AML-193 (cell line): ENCODE measurements around the gene PUM1.
"Not testable (repeated sequence)": the region's sequence is repeated elsewhere in the genome, so short reads cannot be mapped to it uniquely, and the experiment has no call there.

Source experiments
- DNase-seq, 2 experiments: peaks; one replicate each; lab custom pipeline; 2025; lab: John Stamatoyannopoulos, UW

PUM1 gene, protein sequence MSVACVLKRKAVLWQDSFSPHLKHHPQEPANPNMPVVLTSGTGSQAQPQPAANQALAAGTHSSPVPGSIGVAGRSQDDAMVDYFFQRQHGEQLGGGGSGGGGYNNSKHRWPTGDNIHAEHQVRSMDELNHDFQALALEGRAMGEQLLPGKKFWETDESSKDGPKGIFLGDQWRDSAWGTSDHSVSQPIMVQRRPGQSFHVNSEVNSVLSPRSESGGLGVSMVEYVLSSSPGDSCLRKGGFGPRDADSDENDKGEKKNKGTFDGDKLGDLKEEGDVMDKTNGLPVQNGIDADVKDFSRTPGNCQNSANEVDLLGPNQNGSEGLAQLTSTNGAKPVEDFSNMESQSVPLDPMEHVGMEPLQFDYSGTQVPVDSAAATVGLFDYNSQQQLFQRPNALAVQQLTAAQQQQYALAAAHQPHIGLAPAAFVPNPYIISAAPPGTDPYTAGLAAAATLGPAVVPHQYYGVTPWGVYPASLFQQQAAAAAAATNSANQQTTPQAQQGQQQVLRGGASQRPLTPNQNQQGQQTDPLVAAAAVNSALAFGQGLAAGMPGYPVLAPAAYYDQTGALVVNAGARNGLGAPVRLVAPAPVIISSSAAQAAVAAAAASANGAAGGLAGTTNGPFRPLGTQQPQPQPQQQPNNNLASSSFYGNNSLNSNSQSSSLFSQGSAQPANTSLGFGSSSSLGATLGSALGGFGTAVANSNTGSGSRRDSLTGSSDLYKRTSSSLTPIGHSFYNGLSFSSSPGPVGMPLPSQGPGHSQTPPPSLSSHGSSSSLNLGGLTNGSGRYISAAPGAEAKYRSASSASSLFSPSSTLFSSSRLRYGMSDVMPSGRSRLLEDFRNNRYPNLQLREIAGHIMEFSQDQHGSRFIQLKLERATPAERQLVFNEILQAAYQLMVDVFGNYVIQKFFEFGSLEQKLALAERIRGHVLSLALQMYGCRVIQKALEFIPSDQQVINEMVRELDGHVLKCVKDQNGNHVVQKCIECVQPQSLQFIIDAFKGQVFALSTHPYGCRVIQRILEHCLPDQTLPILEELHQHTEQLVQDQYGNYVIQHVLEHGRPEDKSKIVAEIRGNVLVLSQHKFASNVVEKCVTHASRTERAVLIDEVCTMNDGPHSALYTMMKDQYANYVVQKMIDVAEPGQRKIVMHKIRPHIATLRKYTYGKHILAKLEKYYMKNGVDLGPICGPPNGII

DNA sequence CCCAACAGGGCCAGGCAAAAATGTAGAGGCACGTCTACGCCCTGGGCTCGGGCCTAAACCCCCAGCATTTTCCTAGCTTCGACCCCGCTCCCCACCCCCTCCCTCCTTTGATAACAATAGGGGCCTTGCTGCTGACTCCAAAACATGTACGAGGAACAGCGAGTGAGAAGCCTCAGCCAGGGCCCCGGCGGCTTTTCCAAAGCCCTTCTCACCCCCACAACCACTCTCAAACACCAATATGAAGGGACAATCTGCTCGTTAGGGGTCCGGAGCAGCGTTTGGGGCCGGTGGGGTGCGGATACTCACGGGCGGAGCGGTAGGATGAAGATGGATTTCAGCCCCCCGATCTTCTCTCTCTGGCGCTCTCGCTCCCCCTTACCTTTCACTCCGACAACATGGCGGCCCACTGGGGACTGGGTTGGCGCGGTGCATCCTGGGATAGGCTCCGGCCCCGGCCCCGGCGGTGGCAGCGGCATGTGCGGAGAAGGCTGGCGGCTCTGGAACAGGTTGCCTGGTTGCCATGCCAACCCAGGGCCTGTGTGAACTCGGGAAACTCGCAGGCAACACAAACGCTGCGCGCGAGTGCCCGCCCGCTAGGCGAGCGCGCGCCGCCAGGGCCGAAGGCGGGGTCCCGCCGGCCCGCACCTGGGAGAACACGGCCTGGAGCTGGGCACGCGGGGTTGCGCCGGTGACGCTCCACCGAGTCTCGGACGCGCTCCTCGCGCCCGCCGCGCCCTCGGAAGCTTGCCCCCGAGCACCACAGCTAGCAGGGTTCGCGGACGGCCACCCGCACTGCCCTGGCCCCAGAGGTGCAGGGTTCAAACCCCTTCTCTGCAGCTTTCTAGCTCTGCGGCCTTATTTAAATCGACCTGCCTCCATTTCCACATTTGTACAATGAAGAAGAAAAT is at the start of gene PUM1:
Gene PUM1, minus strand, starts transcription at position 408 of the 908 bp plus-strand sequence. CDS start 6,151 bp downstream, outside the sequence.
- DNase-seq = peak; percentile 90 to 92

DNA sequence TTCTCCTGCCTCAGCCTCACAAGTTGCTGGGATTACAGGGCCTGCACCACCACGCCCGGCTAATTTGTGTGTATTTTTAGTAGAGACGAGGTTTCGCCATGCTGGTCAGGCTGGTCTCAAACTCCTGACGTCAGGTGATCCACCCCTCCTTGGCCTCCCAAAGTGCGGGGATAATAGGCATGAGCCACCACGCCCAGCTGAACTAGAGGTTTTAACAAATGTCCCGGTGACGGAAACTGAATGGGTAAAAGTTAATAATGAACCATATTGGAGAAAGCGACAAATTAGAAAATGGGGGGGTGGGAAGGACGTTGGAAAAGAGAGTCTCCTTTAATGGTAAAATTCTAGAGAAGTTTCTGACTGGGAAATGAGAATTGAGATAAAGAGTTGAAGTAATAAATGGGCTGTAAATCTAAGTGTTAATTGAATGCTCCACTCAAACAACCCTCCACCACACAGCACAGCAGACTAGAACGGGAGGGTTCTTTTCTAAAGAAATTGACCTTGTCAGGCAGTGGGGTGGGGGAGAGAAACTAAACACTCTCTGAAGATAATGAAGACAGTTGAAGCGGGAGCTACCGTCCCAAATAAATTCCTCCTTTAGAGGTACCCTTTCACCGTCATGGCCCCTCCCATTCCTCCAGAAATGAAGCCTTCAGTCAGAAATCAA is 46.9 kb upstream of the PUM1 start:
- no peak for DNase-seq

DNA sequence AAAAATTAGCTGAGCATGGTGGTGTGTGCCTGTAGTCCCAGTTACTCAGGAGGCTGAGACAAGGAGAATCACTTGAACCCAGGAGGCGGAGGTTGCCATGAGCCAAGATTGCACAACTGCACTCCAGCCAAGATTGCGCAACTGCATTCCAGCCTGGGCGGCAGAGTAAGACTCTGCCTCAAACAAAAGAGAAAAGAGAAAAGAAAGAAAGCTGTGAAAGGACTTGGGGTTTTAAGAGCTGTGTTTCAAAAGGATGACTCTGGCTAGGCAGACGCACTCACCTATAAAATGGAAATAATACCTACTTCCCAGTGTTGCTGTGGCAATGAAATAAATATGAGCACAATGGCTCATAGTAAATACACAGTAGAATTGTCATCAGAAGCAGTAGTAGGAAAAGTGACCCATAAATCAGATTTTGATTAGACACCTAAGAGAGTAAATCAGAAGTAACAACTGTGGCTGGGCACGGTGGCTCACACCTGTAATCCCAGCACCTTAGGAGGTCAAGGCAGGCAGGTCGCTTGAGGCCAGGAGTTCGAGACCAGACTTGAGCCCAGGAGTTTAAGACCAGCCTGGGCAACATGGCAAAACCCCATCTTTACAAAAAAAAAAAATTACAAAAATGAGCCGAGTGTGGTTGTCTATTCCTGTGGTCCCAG is 45.9 kb upstream of the PUM1 start:
- DNase-seq = peak in 1 of 2 experiments; percentile 8

DNA sequence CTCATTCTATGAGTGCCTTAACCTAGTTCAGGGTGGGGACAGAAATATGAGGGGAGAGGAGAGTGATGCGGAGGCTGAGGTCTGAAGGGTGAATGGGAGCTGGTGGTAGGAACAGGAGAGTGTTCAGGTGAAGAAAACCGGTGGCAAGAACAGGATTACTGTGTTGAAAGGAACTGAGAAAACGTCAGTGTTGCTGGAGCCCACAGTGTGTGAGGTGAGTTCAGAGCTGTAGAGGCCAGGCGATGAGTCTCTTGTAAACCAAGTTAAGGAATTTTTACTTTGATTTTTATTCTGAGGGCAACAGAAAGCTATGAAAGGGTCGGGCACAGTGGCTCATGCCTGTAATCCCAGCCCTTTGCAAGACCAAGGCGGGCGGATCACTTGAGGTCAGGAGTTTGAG is 45.3 kb upstream of the PUM1 start:
- no peak for DNase-seq

DNA sequence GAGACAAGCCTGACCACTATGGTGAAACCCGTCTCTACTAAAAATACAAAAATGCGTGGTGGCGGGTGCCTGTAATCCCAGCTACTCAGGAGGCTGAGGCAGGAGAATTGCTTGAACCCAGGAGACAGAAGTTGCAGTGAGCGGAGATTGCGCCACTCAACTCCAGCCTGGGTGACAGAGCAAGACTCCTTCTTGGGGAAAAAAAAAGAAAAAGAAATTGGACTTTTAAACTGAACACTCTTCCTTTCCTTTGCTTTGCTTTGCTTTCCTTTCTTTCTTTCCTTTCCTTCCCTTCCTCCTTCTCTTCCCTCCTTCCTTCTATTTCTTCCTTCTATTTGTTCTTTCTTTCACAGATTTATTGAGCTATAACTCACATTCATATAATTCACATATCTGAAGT is 43.3 kb upstream of the PUM1 start:
- DNase-seq = no peak

DNA sequence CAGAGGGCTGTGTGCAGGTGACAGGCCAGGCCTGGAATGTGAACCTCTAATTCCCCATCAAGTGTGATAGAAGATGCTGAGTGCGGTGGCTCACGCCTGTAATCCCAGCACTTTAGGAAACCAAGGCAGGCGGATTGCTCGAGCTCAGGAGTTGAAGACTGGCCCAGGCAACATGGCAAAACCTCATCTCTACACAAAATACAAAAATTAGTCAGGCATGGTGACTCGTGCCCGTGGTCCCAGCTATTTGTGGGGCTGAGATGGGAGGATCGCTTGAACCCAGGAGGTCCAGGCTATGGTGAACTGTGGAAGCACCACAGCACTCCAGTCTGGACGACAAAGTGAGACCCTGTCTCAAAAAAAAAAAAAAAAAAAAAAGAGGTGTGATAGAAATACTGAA is 40.1 kb upstream of the PUM1 start:
- DNase-seq = no peak

DNA sequence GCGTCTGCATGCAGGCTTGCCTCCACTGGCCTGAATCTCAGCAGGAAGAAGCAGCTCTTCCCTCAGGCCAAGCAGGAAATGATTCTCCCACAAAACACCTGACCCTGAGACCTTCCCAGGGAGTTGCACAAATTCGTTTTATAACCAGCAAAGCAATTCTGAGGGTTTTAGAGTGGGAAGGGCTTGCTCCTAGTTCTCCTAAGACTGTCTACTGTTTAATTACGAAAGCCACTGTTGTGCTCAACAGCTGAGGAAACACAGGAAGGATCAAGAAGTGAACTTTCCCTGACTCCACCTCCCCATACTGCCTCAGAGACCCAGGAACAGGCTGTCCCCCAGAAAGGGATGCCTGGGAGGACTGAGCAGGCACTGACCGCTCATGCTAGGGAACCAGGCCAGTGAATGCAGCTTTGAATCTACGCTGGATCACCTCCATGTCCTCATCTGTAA is 37.0 kb upstream of the PUM1 start:
- peak in 1 of 2 experiments; percentile 0 for DNase-seq

DNA sequence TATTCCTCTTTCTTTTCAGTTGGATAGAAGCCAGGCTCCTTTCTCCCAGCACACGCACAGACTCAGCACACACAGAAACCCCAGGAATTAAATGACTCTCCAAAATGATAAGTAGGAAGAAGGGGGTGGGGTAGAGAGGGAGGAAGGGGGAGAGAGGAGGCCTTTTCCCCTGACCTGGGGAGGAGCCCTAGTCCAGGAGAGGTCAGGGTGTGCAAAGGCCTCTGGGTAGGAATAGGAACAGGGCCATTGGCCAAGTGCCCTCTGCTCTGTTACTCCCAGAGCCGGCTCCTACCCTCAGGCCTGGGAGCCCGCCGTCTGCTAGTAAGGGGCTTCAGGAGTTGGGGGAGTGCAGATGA is 35.6 kb upstream of the PUM1 start:
- DNase-seq = no peak

DNA sequence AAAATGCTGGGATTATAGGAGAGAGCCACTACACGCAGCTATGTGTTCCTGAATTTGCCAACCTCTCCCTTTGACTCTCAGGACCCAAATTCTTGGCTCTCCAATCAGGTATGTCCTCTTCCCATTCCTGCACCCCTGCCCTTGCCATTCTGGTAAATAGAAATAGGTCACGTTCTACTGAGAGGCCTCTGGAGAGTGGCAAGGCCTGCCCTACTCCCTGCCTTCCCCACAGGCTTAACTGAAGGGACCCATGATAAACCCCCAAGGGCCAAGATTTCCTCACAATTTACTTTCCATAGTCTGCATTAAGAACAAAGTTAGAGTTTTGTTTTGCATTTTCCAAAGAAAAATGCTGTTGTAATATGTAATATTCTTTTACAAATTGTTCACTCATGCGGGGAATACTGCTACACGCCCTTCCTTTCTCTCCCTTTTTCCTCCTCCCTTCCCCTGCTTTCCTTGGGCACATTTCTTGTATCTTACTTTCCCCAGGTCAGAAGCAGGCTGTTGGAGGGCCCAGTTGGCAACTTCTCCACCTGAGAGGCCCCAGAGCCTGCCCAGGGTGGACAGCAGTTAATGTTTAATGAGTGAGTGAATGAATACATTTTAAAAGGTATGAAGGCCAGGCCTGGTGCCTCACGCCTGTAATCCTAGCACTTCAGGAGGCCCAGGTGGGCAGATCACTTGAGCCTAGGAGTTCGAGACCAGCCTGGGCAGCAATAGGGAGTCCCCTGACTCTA is 33.9 kb upstream of the PUM1 start:
- DNase-seq = no peak

DNA sequence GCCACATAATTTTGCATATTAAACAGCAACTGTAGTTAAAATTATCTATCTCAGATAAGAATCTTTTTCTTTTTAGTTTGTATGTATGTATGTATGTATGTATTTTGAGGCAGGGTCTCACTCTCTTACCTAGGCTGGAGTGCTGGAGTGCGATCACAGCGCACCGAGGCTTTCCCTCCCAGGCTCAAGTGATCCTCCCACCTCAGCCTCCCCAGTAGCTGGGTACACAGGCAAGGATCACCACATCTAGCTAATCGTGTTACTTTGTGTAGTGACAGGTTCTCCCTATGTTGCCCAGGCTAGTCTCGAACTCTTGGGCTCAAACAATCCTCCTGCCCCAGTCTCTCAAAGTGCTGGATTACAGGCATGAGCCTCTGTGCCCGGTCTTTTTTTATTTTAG is 30.5 kb upstream of the PUM1 start:
- DNase-seq = no peak

DNA sequence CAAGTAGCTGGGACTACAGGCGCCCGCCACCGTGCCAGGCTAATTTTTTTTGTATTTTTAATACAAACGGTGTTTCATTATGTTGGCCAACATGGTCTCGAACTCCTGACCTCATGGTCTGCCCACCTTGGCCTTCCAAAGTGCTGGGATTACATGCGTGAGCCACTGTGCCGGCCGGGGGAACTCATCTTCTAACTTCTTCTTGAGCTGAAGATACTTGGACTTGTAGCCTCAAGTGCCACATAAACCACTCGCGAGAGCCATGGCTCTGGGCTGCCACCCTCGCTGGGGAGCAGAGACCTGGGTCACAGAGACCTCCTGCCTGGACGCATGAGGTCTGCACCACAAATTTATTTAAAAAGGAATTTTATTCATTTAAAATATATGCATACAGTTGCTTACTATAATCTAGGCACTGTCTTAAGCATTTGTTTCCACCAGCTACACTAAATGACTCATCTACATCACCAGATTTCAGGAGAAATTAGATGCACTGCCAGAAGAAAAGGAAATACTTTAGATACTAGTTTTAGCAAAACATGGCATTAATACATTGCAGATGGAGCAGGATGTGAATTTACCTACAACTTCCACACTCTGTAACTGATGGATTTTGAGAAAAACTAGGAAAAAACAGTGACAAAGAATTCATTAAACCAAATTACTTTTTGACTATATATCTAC is 29.9 kb upstream of the PUM1 start:
- no peak for DNase-seq

DNA sequence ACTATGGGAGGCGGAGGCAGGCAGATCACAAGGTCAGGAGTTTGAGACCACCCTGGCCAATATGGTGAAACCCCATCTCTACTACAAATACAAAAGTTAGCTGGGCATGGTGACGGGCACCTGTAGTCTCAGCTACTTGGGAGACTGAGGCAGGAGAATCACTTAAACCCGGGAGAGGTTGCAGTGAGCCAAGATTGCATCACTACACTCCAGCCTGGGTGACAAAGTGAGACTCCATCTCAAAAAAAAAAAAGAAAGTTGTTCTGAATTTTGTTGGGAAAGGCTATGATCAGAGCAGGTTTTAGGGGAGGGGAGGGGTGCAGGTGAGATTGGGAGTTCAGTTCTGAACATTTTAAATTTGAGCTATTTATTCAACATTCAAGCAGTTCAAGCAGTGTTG is 22.6 kb upstream of the PUM1 start:
- DNase-seq = not testable (repeated sequence)

DNA sequence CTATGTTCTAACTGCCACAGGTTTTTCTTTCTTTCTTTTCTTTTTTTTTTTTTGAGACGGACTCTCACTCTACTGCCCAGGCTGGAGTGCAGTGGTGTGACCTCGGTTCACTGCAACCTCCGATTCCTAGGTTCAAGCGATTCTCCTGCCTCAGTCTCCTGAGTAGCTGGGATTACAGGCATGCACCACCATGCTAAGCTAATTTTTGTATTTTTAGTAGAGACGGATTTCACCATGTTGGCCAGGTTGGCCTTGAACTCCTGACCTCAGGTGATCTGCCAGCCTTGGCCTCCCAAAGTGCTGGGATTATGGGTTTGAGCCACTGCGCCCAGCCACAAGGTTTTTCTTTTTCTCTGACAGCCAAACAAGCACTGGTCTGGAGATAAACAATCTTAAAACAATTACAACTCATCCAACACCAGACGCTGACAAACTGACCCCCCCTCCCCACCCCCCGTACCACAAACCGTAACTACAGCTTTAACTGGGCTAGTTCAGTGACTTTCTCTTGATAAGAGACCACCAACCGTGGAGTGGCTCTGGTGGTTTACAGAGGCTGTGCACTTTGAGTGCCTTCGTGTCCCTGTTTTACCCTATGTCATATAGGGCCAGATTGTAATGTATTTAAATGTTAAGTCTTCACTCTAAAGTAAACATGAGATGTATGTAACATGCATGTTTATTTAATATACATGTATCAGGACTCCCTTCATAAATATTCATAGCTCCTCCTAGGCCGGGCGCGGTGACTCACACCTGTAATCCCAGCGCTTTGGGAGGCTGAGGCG is 19.5 kb upstream of the PUM1 start:
- DNase-seq = no peak

DNA sequence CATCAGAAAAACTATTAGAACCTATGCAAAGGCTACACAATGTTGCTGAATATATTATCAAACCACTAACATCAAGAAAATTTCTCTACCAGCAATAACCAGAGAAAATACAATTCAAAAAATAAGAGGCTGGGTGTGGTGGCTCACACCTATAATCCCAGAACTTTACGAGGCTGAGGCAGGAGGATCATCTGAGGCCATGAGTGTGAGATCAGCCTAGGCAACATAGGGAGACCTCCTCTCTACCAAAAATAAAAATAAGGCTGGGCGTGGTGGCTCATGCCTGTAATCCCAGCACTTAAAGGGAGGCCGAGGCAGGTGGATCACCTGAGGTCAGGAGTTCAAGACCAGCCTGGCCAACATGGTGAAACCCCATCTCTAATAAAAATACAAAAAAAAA is 16.9 kb upstream of the PUM1 start:
- no peak for DNase-seq

DNA sequence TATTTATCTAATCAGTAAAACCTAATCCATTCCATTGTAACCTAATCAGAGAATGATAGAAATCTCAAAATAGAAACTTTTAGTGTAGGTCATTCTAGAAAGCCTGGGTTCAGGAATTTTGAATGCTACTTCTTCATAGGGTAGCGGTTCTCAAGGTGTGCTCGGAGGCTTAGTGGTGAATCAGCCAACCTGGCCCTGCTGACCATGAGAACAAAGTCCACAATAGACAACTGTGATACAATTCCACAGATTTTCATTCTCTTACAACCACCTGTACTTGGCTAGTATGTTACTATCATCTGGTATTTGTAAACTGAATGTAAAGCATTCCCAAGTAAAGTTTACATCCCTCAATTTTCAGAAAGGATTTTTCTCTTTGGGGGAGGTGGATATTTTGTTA is 7.5 kb upstream of the PUM1 start:
- no peak for DNase-seq

DNA sequence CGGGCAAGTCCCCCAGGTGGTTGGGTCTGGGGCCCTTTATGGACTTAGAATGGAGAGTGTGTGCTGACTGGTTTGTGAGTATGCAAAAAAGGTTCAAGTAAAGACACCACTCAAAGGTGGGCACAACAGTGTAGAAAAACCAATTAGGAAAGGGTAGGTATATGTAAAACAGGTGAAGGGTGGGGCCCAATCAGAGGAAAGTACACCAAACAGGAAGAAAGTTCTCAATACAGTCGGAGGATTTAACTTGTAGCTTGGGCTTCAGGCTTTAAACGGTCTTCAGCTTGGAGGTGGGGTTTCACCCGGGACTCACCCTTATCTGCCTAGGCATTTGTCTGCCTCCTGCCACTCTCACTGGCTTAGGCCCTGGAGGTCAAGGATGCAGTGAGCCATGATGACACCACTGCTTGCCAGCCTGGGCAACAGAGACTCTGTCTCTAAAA is 6.8 kb upstream of the PUM1 start:
- no peak for DNase-seq

DNA sequence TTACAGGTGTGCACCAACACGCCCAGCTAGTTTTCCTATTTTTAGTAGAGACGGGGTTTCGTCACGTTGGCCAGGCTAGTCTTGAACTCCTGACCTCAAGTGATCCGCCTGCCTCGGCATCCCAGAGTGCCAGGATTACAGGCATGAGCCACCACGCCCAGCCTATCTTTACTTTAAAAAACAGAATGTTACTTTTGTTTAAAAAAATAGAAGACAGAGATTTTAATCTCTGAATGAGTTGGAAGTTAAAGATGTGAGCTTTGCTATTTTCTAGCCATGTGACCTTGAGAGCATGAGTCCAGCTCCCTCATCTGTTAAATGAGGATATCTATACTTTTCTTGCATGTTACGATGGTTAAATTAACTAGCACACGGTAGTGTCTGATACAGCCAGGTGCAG is 3.9 kb upstream of the PUM1 start:
- no peak for DNase-seq

DNA sequence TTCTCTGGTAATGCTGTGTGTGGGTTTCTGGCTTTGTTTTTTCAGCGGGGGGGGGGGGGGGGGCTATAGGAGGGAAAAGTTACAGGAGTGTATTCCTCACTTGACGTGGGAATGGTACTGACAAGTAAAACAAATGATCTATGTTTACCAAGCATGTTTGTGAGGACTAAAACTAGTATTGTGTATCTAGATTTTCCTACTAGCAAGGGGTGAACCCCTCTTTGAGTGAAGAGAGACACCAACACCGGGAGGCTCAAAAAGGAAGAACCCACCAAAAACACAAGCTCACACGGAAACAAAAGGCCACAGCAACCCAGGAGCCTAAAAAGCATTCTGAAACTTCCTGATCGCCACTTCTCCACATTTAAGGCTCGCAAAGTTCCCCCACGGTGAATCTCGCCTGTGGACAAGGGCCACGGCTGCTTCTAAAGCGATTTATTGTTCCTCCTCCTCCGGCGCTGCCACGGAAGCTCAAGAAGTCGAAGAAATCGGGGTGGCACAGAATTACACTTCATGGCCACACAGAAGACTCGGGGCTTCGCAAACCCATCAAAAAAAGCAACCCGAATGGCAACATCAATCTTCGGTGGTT is 703 bp downstream of the PUM1 start:
- DNase-seq = peak in 1 of 2 experiments; percentile 22
